OCI-LY7 (cell line): Measurements from ENCODE around the gene ACSF2. TPM values are rescaled to one million over a fixed set of nuclear protein-coding genes. Genes with fewer than 3 reads are reported as not detected.

Experiments used
- BruUV-seq: library from RNA; stranded (reverse); fragments of 400-500 nt; replicated peaks from 2 replicates; lab custom pipeline; 2021; lab: Mats Ljungman, UMichigan
- CTCF ChIA-PET: fragments of 300-600 bp; sonication (Branson Sonifier 250); formaldehyde crosslinking; loops from one replicate; lab custom pipeline; 2022; ENCODE audit warnings: antibody characterized with exemption; ENCODE audit not compliant: unreplicated experiment; lab: Charles Lee
- POLR2A ChIA-PET: fragments of 300-600 bp; sonication (Branson Sonifier 250); formaldehyde crosslinking; loops from one replicate; lab custom pipeline; 2022; ENCODE audit warnings: antibody characterized with exemption; lab: Charles Lee
- DNase-seq: peaks from one replicate; pipeline ENCODE4 v3.0.0-alpha.2; 2015; ENCODE audit warnings: low spot score
- H2AFZ ChIP-seq: fragments of 200-600 bp; sonication (generic), shearing (Covaris generic); 2 replicates; pipeline ENCODE4 v1.6.1; 2014; ENCODE audit warnings: mild to moderate bottlenecking, antibody characterized with exemption, low read length, moderate library complexity
- H3K27ac ChIP-seq: fragments of 200-600 bp; sonication (generic); 2 replicates; pipeline ENCODE4 v1.5.1; 2014; ENCODE audit warnings: mixed run types, low read depth, mild to moderate bottlenecking, moderate library complexity, low read length, inconsistent platforms; ENCODE audit not compliant: poor library complexity, severe bottlenecking
- H3K36me3 ChIP-seq: fragments of 200-600 bp; sonication (generic); 2 replicates; pipeline ENCODE4 v1.6.1; 2014; ENCODE audit warnings: mild to moderate bottlenecking, antibody characterized with exemption, low read length, moderate library complexity, mixed read lengths; ENCODE audit not compliant: insufficient read depth
- H3K4me1 ChIP-seq: fragments of 200-600 bp; sonication (generic); 2 replicates; pipeline ENCODE4 v1.5.1; 2014; ENCODE audit warnings: mild to moderate bottlenecking, low read length; ENCODE audit not compliant: insufficient read depth, poor library complexity, severe bottlenecking
- H3K4me2 ChIP-seq: fragments of 200-600 bp; sonication (generic); 2 replicates; pipeline ENCODE4 v1.6.1; 2014; ENCODE audit warnings: mild to moderate bottlenecking, low read length
- H3K4me3 ChIP-seq: fragments of 200-600 bp; sonication (generic); 2 replicates; pipeline ENCODE4 v1.5.1; 2014; ENCODE audit warnings: mild to moderate bottlenecking, low read depth, low read length; ENCODE audit not compliant: poor library complexity, severe bottlenecking
- H3K79me2 ChIP-seq: fragments of 200-600 bp; sonication (generic); 2 replicates; pipeline ENCODE4 v1.6.1; 2016; ENCODE audit warnings: low read depth, mild to moderate bottlenecking, low read length, moderate library complexity, mixed read lengths; ENCODE audit not compliant: insufficient read depth
- H3K9me2 ChIP-seq: fragments of 200-600 bp; sonication (generic); 2 replicates; pipeline ENCODE4 v1.6.1; 2016; ENCODE audit warnings: mild to moderate bottlenecking, low read length, mixed read lengths; ENCODE audit not compliant: insufficient read depth
- H3K9me3 ChIP-seq: fragments of 200-600 bp; sonication (generic); 2 replicates; pipeline ENCODE4 v1.6.1; 2014; ENCODE audit warnings: mild to moderate bottlenecking, mixed run types, low read length, mixed read lengths
- H4K20me1 ChIP-seq: fragments of 200-600 bp; sonication (generic); 2 replicates; pipeline ENCODE4 v1.6.1; 2014; ENCODE audit warnings: mild to moderate bottlenecking, antibody characterized with exemption, low read length, moderate library complexity, mixed read lengths; ENCODE audit not compliant: insufficient read depth
- CTCF ChIP-seq: fragments of 200-600 bp; sonication (generic); conservative IDR thresholded peaks from 2 replicates; pipeline ENCODE4 v1.5.1; 2014; ENCODE audit warnings: mild to moderate bottlenecking, antibody characterized with exemption, low read length, moderate library complexity, mixed read lengths
- EZH2phosphoT487 ChIP-seq: fragments of 200-600 bp; sonication (generic); IDR thresholded peaks from 2 replicates; pipeline ENCODE4 v1.6.1; 2018; ENCODE audit warnings: low read depth, borderline replicate concordance, mild to moderate bottlenecking, mixed run types, antibody characterized with exemption, low read length, moderate library complexity, mixed read lengths
- intact Hi-C: fragments of 100-400 bp; cut with micrococcal nuclease; formaldehyde crosslinking; loops from one replicate; pipeline ENCODE4 v1.10.0; 2022; ENCODE audit not compliant: unreplicated experiment
- total RNA-seq, 2 experiments: library from RNA; depleted of rRNA in 1 of 2; stranded (reverse); fragments of >200 nt in 1 of 2; shearing (Covaris generic) in 1 of 2; gene quantifications; 2 replicates each; pipeline ENCODE4 v1.2.3, GENCODE V29; 2014 to 2022

The ACSF2 gene
- total RNA-seq, 2 experiments from 2014 or later = 38.6 to 42.7 TPM

GRCh38 chr17:50388728-50389127 lies 37.3 kb upstream of the ACSF2 start:
- BruUV-seq = no TSS peak
- Histone ChIP-seq H3K9me3 (no peaks in the 10 kb centered on the region), H3K36me3 (peaks cover 99% of the 10 kb centered on the region), H3K4me1 (peaks cover 30% of the 10 kb centered on the region), H3K27ac (no peak overlapping the region), H2AFZ (no peak overlapping the region), H3K4me3 (no peak overlapping the region), H3K79me2 (peaks cover 8% of the 10 kb centered on the region; the same call in 1 of the 2 replicates), H4K20me1 (peaks cover 5% of the 10 kb centered on the region; the same call in 1 of the 2 replicates), H3K4me2 (no peak overlapping the region), H3K9me2 (no peaks in the 10 kb centered on the region)
- DNase-seq = no peak
- CTCF ChIA-PET = no interaction called here
- intact Hi-C loops = no loop called here
- TF ChIP-seq EZH2phosphoT487 (no peak), CTCF (no peak)
- POLR2A ChIA-PET = no interaction called here

GRCh38 chr17:50389534-50389933 lies 36.5 kb upstream of the ACSF2 start:
- peaks cover 11% of the 10 kb centered on the region; the same call in 1 of the 2 replicates for H3K79me2 ChIP-seq
- H3K9me3 ChIP-seq = no peaks in the 10 kb centered on the region
- H2AFZ ChIP-seq = no peak overlapping the region
- no peak for TF ChIP-seq EZH2phosphoT487
- TF ChIP-seq CTCF = no peak
- POLR2A ChIA-PET = no interaction called here
- H4K20me1 ChIP-seq = peaks cover 5% of the 10 kb centered on the region; the same call in 1 of the 2 replicates
- CTCF ChIA-PET = interaction anchor here (1.9 kb wide), 1 partner anchor 28 kb away, joined by 9 read pairs; no protein-coding TSS in a partner anchor
- no peak overlapping the region for H3K4me2 ChIP-seq
- no peak overlapping the region for H3K4me3 ChIP-seq
- peaks cover 30% of the 10 kb centered on the region for H3K4me1 ChIP-seq
- H3K36me3 ChIP-seq = peaks cover 99% of the 10 kb centered on the region
- intact Hi-C loops = no loop called here
- DNase-seq = no peak
- H3K27ac ChIP-seq = no peak overlapping the region
- no peaks in the 10 kb centered on the region for H3K9me2 ChIP-seq
- no TSS peak for BruUV-seq

- H3K4me2 ChIP-seq = no peak overlapping the region
- H3K36me3 ChIP-seq = peaks cover 78% of the 10 kb centered on the region
- H3K9me3 ChIP-seq = no peaks in the 10 kb centered on the region
- ChIA-PET CTCF (no interaction called here), POLR2A (interaction anchor here (0.6 to 1.0 kb wide), 2 partner anchors 60 to 87 kb away, joined by 3 read pairs; no protein-coding TSS in a partner anchor)
- BruUV-seq = no TSS peak
- H3K4me3 ChIP-seq = no peak overlapping the region
- no peaks in the 10 kb centered on the region for H3K9me2 ChIP-seq
- H3K27ac ChIP-seq = peak overlapping the region; percentile 75
- H3K4me1 ChIP-seq = peaks cover 44% of the 10 kb centered on the region
- no peak for DNase-seq
- no peak overlapping the region for H2AFZ ChIP-seq
- H3K79me2 ChIP-seq = peaks cover 38% of the 10 kb centered on the region
- intact Hi-C loops = no loop called here
- no peak for TF ChIP-seq EZH2phosphoT487
- TF ChIP-seq CTCF = no peak
- H4K20me1 ChIP-seq = peaks cover 18% of the 10 kb centered on the region; the same call in 1 of the 2 replicates
These were observed 33.4 kb upstream of the ACSF2 start for GRCh38 chr17:50392621-50393020.
